ENCODE measurements around the gene SLC6A20. TPM values are rescaled to one million over a fixed set of nuclear protein-coding genes. Genes with fewer than 3 reads are reported as not detected.
"Not testable (repeated sequence)": the region's sequence is repeated elsewhere in the genome, so short reads cannot be mapped to it uniquely, and the experiment has no call there.

Gene SLC6A20
- total and polyA plus RNA-seq, 12 donors: 0.06 to 0.09 TPM; not detected in 10

- H3K9me3 ChIP-seq: no peaks in the 10 kb centered on the region
- TF ChIP-seq CTCF (IDR thresholded peaks at IDR 0.05): no peak
- no peak overlapping the region for H3K4me3 ChIP-seq
- peaks cover 0 to 26% (median 13%) of the 10 kb centered on the region in 7 donors for H3K27me3 ChIP-seq
- peaks cover 0 to 3% (median 0%) of the 10 kb centered on the region in 9 donors for H3K4me1 ChIP-seq
- no peak for DNase-seq
- intact Hi-C loops (cut with DNase I): loop anchor here (2.0 to 10.0 kb wide), 13 partner anchors 57 to 325 kb away; no protein-coding TSS in a partner anchor
- H3K36me3 ChIP-seq: no peaks in the 10 kb centered on the region
- H3K27ac ChIP-seq: no peak overlapping the region
- 85 to 89% methylated on average over 12 of the region's 12 CpGs for WGBS, 2 donors
- no peak for ATAC-seq
These were observed 36.5 kb downstream of the SLC6A20 start for GRCh38 chr3:45759851-45760250.

DNA sequence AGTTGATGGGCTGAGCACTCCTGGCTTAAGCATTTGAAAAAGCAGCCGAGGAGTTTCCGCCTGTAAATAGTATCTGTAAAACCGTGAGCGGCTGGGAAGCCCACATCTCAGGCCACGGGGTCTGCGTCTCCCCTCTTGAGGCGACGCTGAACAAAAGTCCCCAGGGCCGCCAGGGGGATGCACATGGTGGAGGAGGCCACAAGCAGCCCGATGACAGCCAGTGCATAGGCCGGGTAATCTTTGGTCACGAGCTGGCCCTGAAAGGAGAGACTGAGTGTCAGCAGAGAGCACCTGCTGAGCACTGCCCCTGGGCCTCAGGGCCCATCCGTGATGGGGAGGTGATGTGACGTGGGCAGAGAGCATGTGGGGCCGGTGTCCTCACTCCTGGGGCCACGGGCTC, 37.5 kb downstream of the SLC6A20 start:
- Histone ChIP-seq H3K4me1 (peaks cover 0 to 3% (median 0%) of the 10 kb centered on the region in 9 donors), H3K36me3 (no peaks in the 10 kb centered on the region), H3K27ac (no peak overlapping the region), H3K9me3 (no peaks in the 10 kb centered on the region), H3K27me3 (peaks cover 0 to 26% (median 13%) of the 10 kb centered on the region in 7 donors), H3K4me3 (no peak overlapping the region)
- intact Hi-C loops (cut with DNase I): loop anchor here in 1 of 10 donors (5.0 kb wide), 1 partner anchor 168 kb away; no protein-coding TSS in a partner anchor
- WGBS, 2 donors: 73 to 79% methylated on average over 16 of the region's 16 CpGs
- no peak for TF ChIP-seq CTCF (IDR thresholded peaks at IDR 0.05)
- DNase-seq: no peak
- ATAC-seq: no peak

DNA sequence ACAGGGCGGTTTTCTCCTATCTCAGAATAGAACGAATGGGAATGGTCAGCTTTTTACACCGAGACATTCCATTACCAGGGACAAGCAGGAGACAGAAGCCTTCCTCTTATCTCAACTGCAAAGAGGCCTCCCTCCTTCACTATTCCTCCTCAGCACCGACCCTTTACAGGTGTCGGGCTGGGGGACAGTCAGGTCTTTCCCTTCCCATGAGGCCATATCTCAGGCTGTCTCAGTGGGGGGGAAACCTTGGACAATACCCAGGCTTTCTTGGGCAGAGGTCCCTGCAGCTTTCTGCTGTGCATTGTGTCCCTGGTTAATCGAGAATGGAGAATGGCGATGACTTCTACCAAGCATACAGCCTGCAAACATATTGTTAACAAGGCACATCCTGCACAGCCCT, 39.2 kb downstream of the SLC6A20 start:
- peaks cover 0 to 26% (median 13%) of the 10 kb centered on the region in 7 donors for H3K27me3 ChIP-seq
- 39 to 41% methylated on average over 7 of the region's 7 CpGs for WGBS, 2 donors
- not testable (repeated sequence) for H3K4me1 ChIP-seq, H3K9me3 ChIP-seq, H3K27ac ChIP-seq, ATAC-seq, DNase-seq, H3K36me3 ChIP-seq, H3K4me3 ChIP-seq
- intact Hi-C loops (cut with DNase I): loop anchor here in 1 of 10 donors (5.0 kb wide), 1 partner anchor 170 kb away; no protein-coding TSS in a partner anchor

- ATAC-seq: no peak
- TF ChIP-seq CTCF (IDR thresholded peaks at IDR 0.05): no peak
- H3K27ac ChIP-seq: no peak overlapping the region
- intact Hi-C loops (cut with DNase I): loop anchor here in 1 of 10 donors (5.0 kb wide), 1 partner anchor 171 kb away; no protein-coding TSS in a partner anchor
- peaks cover 0 to 23% (median 13%) of the 10 kb centered on the region in 7 donors for H3K27me3 ChIP-seq
- WGBS, 2 donors: 71 to 74% methylated on average over 6 of the region's 6 CpGs
- no peak for DNase-seq
- H3K4me1 ChIP-seq: peaks cover 0 to 3% (median 0%) of the 10 kb centered on the region in 9 donors
- no peaks in the 10 kb centered on the region for H3K9me3 ChIP-seq
- H3K4me3 ChIP-seq: no peak overlapping the region
- H3K36me3 ChIP-seq: no peaks in the 10 kb centered on the region
These were observed 40.3 kb downstream of the SLC6A20 start for GRCh38 chr3:45756055-45756454.

DNA sequence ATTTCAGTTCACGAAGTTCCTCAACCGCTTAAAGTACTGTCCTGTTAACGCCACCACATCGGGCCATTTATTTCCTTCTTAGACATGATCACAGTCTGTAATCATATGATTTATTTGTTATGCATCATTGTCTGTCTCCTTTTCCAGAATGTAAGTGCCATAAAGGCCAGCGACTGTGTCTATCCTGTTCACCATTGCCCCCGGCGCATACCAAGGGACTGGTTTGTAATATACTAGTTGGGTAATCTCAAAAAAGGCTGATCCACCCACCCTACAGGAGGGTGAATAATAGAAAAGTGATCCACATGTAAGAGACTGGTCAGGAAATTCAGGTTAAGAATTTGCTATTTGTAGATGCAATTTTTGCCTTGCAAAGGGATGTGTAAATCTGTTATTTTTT, 41.9 kb downstream of the SLC6A20 start:
- Histone ChIP-seq H3K4me3 (no peak overlapping the region), H3K9me3 (no peaks in the 10 kb centered on the region), H3K27ac (no peak overlapping the region), H3K4me1 (peaks cover 0 to 3% (median 0%) of the 10 kb centered on the region in 9 donors), H3K36me3 (no peaks in the 10 kb centered on the region), H3K27me3 (peaks cover 0 to 8% (median under 1%) of the 10 kb centered on the region in 7 donors)
- WGBS, 2 donors: 96% methylated on average over 7 of the region's 7 CpGs
- no peak for DNase-seq
- TF ChIP-seq CTCF (IDR thresholded peaks at IDR 0.05): no peak
- no peak for ATAC-seq
- intact Hi-C loops (cut with DNase I): no loop called here
